ENCODE results near the gene PRKCB. TPM values are rescaled to one million over a fixed set of nuclear protein-coding genes. Genes with fewer than 3 reads are reported as not detected.

PRKCB gene
- total RNA-seq, 1 experiment from 2014 or later = not detected

- no peak overlapping the region for H3K27ac Mint-ChIP-seq (ENCODE audit: unreplicated experiment)
- no peaks in the 10 kb centered on the region for H3K36me3 Mint-ChIP-seq (ENCODE audit: insufficient read depth, unreplicated experiment)
- DNase-seq = no peak
- no peaks in the 10 kb centered on the region for H3K4me1 Mint-ChIP-seq (ENCODE audit: low read depth, unreplicated experiment)
- no peak overlapping the region for H3K4me3 Mint-ChIP-seq (ENCODE audit: low read depth, unreplicated experiment)
- no peaks in the 10 kb centered on the region for H3K9me3 Mint-ChIP-seq (ENCODE audit: low read depth, unreplicated experiment)
- intact Hi-C loops (cut with micrococcal nuclease; ENCODE audit: unreplicated experiment) = no loop called here
- no peak for TF ChIP-seq CTCF (IDR thresholded peaks at IDR 0.05; ENCODE audit: unreplicated experiment)
- H3K27me3 Mint-ChIP-seq (ENCODE audit: unreplicated experiment) = peaks cover 72% of the 10 kb centered on the region
- CTCF ChIA-PET = no interaction called here
- BruUV-seq (replicated peaks) = no TSS peak
Observed at GRCh38 chr16:24116989-24117388, 281.2 kb downstream of the PRKCB start.

- BruUV-seq (replicated peaks) = no TSS peak
- Mint-ChIP-seq H3K27me3 (ENCODE audit: unreplicated experiment) (peaks cover 75% of the 10 kb centered on the region), H3K4me3 (ENCODE audit: low read depth, unreplicated experiment) (no peak overlapping the region), H3K27ac (ENCODE audit: unreplicated experiment) (no peak overlapping the region), H3K4me1 (ENCODE audit: low read depth, unreplicated experiment) (no peaks in the 10 kb centered on the region), H3K36me3 (ENCODE audit: insufficient read depth, unreplicated experiment) (no peaks in the 10 kb centered on the region), H3K9me3 (ENCODE audit: low read depth, unreplicated experiment) (no peaks in the 10 kb centered on the region)
- intact Hi-C loops (cut with micrococcal nuclease; ENCODE audit: unreplicated experiment) = no loop called here
- TF ChIP-seq CTCF (IDR thresholded peaks at IDR 0.05; ENCODE audit: unreplicated experiment) = no peak
- no peak for DNase-seq
- CTCF ChIA-PET = no interaction called here
Observed at GRCh38 chr16:24117680-24118079, 281.9 kb downstream of the PRKCB start.

- Mint-ChIP-seq H3K36me3 (ENCODE audit: insufficient read depth, unreplicated experiment) (no peaks in the 10 kb centered on the region), H3K4me3 (ENCODE audit: low read depth, unreplicated experiment) (no peak overlapping the region), H3K27me3 (ENCODE audit: unreplicated experiment) (peaks cover 75% of the 10 kb centered on the region), H3K27ac (ENCODE audit: unreplicated experiment) (no peak overlapping the region), H3K9me3 (ENCODE audit: low read depth, unreplicated experiment) (no peaks in the 10 kb centered on the region), H3K4me1 (ENCODE audit: low read depth, unreplicated experiment) (no peaks in the 10 kb centered on the region)
- TF ChIP-seq CTCF (IDR thresholded peaks at IDR 0.05; ENCODE audit: unreplicated experiment) = no peak
- no TSS peak for BruUV-seq (replicated peaks)
- CTCF ChIA-PET = no interaction called here
- no peak for DNase-seq
- intact Hi-C loops (cut with micrococcal nuclease; ENCODE audit: unreplicated experiment) = no loop called here
Observed at GRCh38 chr16:24118126-24118821, 282.5 kb downstream of the PRKCB start.

- intact Hi-C loops (cut with micrococcal nuclease; ENCODE audit: unreplicated experiment) = no loop called here
- Mint-ChIP-seq H3K27me3 (ENCODE audit: unreplicated experiment) (peaks cover 77% of the 10 kb centered on the region), H3K9me3 (ENCODE audit: low read depth, unreplicated experiment) (no peaks in the 10 kb centered on the region), H3K27ac (ENCODE audit: unreplicated experiment) (no peak overlapping the region), H3K36me3 (ENCODE audit: insufficient read depth, unreplicated experiment) (no peaks in the 10 kb centered on the region), H3K4me3 (ENCODE audit: low read depth, unreplicated experiment) (no peak overlapping the region), H3K4me1 (ENCODE audit: low read depth, unreplicated experiment) (no peaks in the 10 kb centered on the region)
- BruUV-seq (replicated peaks) = no TSS peak
- no peak for DNase-seq
- no peak for TF ChIP-seq CTCF (IDR thresholded peaks at IDR 0.05; ENCODE audit: unreplicated experiment)
- CTCF ChIA-PET = no interaction called here
Observed at GRCh38 chr16:24119807-24120206, 284.0 kb downstream of the PRKCB start.
